GM19035 (cell line): ENCODE data around the gene C16orf95.
A peak's percentile ranks its signal among the peaks of the same experiment; 100 is the strongest.

Experiments
- ATAC-seq: cut with Tn5 transposase; IDR thresholded peaks from one replicate; pipeline ENCODE4 v1.9.1; 2021; ENCODE audit not compliant: unreplicated experiment

The C16orf95 gene

DNA sequence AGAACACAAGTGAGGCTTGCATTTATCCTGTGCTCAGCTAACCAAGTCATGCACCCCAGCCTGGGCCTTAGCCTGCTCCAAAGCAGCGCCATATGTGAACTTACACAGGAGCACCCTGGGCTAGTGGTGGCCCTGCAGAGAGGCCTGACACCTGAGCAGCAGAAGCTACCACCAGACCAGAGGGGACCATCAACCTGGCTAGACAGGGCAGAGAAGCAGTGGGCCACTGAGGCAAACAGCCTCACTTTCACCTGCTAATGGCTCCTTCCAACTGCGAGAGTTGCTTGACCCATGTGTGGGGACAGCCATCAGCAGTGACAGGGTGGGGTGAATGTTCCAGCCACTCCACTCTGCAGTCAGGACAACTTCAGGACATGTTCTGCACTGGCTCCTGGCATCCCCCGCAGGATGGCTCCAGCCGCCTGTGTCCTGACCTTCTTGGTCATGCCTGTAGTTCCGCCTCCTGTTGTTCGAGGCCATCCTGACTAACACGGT lies 2.9 kb upstream of the C16orf95 start:
- ATAC-seq: no peak

DNA sequence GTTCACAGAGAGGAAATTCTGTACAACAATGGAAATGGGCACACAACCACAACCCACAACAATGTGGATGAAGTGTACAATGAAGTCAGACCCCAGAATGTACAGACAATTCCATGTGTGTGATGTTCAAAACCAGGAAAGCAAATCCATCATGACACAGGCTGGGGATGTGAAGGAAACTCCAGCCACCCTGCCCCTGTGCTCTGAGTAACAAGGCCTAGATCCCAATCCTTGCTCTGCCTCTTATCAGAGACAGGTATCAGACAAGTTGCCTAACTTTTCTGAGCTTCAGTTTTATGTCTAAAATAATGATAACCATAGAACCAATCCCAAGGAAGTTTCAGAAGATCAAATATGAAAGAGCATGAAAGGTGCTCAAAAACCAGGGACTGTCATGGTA lies 1.8 kb upstream of the C16orf95 start:
- no peak for ATAC-seq

DNA sequence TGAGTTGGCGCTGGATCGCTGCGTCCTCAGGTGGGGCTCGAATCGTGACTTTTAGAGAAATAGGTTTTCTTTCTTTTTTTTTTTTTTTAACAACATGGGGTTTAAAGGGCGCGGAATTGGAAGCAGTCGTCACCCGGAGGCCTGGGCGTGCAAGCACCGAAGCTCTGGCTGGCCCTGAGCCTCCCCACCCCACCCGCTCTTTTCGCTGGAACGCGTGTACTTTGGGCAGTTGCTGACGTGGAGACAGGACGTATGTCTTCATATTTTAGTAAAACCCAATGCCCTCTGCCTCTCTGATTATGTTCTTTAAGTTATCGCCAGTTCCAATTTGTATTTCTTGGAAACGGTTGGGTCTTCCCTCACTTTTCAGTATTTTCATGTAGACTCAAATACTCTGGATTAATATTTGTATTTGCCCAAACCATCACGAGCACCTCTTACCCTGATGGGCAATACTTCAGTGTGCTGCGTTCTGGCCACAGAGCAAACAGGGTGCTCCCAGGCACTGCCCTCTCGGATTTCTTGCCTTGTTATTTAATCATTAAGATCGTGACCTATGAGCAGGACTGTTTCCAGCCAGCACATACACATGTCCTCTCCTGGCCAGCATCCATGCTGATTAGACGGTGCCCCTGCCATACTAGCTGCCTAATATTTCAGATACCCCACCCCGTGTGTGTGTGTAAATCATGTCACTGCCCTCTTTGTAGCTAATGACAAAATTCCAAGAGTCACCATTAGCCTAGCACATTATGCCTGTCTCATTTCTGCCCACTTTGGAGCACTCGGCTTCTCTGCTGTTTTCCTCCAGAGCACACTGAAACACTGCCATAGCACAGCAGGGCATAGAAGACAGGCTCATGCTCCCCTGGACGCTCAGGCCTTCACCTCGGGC lies 805 bp upstream of the C16orf95 start:
- ATAC-seq: peak; percentile 29

DNA sequence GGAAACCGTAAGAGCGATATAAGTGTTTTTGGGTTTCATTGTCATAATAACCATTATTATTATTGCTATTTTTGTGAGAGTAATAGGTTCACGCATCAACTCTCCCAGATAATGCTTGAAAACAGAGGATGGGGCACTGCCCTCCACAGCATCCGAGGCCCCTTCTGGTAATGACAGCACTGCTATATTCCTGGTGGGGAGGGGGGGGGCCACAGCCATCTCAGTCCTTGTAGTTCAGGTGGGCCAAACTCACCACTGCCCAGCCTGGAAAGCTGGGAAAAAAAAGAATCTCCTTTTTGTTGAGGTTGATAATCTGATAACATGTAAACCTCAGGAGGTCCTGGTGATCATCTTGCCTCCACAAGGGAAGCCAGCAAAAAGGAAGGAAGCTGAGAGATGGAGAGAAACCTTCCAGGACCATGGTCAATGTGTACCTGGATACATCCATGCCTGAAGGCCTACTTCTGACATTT lies 706 bp downstream of the C16orf95 start:
- ATAC-seq: no peak

DNA sequence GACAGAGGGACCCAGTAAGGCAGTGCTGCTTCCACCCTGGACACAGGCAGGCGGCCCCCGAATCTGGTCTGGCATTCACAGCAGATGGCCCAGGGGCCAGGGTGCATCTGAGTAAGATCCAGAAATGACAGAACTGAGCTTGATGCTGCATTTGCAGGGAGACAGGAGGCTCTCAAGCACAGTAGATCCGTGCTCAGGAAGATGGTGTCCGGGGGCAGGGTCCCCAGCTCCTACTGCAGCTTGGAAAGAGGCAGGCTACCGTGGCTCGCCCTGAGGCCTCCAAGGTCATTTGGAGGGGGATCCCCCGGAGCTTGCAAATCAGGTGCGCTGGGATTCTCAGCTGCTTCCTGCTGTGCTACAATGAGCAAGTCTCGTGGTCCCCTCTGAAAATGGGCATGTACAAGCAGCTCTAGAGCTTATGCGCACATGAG lies 2.2 kb downstream of the C16orf95 start:
- no peak for ATAC-seq

DNA sequence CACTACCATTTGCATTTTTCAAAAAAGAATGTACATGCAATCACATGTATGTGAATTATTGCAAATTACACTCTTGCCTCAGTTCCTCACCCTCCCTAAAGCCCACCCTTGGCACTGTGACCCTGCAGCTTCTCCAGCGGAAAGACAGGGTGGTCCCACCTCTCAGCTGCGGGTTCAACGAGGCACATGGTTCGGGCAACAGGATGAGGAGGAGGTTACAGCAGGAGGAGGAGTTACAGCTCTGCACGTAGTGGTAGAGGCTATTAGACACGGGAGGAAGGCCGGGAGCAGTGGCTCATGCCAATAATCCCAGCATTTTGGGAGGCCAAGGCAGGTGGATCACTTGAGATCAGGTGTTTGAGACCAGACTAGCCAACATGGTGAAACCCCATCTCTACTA lies 5.2 kb downstream of the C16orf95 start:
- no peak for ATAC-seq

DNA sequence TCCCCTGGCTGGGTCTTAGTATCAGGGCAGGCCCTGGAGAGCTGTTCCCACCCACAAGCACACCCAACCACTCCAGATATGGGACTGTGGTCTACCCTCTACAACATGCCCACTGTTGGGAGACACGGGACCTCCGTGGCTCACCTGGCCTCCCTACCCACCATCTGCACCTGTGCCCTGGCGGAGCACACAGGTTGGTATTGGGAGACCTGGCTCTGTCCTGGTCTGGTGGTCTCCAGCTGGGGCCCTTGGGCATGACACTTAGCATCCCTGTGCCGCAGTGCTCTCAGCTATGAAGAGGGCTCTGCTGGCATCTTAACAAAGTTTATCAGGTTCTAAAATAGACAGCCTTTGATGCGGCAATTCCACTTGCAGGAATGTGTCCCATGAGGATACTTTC lies 5.8 kb downstream of the C16orf95 start:
- no peak for ATAC-seq

DNA sequence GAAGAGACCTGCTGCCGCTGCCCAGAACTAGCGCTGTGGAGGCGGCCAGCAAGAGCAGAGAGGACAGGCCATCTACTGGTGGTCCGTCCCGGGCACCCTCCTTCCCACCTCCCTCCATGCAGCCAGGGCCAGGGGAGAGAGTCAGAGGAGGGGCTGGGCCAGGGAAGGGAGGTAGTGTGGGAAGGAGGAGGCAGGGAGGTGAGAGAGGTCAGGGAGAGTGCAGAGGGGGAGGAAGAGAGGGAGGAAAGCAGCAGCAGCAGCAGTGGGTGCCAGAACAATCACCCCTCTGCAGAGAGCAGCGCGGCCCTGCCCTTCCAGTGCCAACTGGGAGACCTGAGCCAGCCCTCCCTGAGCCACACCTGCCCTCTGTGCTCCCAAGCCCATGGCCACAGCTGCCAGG lies 6.6 kb downstream of the C16orf95 start:
- no peak for ATAC-seq

DNA sequence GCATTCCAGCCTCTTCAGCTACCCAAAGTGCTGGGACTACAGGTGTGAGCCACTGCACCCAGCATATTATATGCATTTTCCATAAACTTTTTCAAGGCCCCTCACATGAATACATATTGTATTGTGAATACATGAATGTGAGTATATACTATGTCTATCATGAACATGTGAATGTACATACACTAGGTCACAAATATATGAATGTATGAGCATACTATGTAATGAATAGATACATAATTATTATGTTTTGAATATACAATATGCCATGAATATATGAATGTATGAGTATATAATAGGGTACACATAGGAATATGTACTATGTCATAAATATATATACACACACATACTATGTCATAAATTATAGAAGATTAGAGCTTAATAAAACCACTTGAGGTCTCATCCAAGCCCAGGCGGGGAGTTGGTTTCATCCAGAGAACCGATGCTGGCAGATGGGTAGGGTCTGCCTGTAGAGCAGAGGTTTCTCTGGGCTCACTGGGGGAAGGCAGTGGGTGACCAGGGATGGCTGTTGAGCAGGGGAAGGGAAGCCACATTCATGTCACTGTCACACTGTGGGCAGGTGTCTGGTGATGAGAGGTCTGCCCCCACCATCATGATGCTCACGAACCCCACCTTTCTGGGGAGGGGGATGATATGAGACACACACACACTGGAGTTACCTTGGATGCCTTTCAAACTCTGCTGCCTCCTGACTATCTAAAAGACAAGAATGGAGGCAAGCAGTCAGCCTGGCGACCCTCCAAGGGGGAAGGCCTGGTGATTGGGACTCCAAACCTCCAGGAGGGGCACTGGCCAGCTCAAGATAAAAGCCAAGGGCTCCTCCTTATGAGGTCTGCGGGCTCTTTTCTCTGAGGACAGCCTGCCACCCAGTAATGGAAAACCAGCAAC lies 7.3 kb downstream of the C16orf95 start:
- ATAC-seq: no peak

DNA sequence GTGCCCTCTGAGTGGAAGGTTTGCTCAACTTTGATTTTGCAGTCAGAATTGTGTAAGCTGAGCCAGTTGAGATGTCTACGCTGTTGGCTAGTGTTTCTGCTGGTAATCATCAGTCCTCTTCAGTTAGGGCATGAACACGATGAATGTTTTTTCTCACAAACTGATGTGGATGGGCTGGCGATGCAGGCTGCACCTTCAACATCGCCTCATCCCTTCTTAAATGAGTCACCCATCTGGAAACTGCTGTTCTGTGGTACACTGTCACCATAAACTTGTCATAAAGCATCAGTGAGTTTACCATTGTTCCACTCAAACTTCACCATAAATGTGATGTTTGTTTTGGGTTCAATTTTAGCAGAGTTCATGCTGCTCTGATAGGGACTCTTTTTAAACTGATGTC lies 8.4 kb downstream of the C16orf95 start:
- ATAC-seq: no peak

DNA sequence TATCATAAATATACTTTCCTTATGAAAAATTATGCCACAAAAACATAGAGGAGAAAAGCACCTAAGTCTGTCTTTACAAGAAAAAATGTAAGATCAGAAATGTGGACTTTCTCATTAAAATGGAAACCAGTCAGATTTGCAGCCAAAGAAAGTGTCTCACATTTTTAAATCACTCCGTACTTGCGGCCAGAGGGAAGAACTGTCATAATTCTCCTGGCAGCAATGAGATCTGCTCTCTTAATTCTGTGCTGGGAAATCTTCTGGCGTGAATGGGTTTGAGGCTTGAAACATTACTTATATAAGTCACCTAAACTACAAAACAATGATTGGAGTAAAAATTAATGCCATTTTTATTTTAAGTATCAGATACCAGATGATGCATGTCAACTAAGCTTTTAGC lies 10.7 kb downstream of the C16orf95 start:
- no peak for ATAC-seq

DNA sequence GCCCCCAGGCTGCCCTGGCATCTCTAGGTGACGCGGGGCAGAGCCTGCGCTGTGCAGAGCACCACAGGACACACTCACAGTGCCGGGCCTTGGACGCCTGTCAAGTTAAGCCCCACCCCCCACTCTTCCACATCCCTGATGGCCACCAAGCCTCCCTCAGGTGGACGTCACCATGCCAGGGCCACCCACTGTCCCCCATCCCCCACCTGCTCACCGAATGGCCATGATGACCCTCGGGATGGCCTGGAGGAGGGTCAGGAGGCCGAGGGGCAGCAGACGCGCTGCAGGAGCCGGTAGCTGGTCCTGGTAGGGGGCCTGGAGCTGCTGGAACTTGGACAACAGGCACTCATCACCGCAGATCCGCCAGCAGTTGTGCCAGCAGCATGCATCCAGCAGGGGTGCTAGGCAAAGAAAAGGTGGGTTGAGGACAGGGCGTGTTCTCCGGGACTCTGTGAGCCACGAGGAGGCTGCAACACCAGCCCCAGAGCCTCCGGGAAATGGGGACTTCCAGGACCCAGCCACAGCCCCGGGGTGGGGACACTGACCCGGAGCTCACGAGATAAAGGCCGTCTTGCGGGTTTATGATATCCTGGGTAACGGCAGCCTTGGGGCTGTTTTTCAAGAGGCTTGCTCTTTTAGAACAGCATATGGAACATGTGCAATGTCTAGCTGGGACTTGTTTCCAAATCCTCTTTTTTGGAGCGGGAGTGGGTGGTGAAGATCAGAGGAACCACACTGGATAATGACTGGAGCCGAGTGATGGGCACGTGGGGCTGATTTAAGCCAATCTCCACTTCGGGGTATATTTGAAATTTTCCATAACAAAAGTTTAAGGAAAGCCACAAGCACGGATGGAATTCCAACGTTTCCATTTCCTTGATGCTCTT lies 11.4 kb downstream of the C16orf95 start:
- ATAC-seq: no peak

DNA sequence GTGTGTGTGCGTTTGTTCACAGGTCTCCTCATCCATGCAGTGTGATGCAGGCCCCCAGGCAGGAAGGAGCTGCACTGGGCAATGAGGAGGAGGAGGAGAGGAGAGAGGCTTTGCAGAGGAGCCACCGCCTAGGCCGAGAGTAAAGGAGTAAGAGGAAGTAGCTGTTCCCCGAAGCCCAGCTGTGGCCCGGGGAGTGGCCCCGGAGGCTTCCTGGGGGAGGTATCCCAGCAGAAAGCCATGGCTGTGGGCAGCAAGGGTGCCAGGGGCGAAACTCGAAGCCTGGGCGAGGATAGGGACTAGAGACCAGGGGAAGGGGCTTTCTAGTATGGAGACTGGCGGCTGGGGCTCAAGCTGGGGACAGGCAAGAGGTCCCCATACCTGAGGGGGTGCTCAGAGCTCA lies 12.2 kb downstream of the C16orf95 start:
- ATAC-seq: no peak

DNA sequence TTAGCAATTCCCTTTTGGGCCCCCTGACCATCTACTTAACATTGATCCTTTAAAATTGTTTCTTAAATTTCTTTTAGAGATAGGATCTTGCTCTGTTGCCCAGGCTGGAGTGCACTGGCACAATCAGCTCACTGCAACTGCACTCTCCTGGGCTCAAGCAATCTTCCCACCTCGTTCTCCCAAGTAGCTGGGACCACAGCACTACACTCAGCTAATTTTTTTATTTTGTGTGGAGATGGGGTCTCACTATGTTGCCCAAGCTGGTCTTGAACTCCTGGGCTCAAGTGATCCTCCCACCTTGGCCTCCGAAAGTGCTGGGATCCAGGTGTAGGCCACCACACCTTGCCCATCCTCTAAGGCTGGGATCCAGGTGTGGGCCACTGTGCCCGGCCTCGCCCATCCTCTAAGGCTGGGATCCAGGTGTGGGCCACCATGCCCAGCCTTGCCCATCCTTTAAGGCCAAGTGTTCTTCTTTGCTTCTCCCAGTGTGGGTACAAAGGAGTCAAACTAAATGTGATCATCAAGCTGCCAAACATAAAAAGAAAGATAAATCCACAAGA lies 13.2 kb downstream of the C16orf95 start:
- ATAC-seq: no peak

DNA sequence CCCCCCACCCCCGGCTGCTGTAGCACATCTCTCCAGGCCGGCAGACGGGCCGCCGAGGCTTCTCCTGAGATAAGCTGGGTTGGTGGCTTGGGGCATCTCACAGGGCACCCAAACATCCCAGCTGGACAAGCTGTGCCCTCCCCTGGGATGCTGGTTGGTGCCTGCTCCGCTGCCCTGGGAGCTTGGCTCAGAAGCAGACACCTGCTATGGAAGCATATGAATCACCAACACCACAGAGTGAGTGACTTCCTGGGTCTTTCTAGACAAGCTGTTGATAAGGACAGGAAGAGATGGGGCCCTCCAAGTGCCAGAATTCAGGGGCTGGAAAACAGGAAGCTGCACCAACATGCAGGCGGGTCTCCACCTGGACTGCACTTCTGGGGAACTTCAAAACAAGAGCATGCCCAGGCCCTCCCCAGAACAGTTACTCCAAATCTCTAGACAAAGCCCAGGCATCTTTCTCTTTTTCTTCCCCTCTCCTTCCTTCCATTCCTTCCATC lies 13.7 kb downstream of the C16orf95 start:
- no peak for ATAC-seq

DNA sequence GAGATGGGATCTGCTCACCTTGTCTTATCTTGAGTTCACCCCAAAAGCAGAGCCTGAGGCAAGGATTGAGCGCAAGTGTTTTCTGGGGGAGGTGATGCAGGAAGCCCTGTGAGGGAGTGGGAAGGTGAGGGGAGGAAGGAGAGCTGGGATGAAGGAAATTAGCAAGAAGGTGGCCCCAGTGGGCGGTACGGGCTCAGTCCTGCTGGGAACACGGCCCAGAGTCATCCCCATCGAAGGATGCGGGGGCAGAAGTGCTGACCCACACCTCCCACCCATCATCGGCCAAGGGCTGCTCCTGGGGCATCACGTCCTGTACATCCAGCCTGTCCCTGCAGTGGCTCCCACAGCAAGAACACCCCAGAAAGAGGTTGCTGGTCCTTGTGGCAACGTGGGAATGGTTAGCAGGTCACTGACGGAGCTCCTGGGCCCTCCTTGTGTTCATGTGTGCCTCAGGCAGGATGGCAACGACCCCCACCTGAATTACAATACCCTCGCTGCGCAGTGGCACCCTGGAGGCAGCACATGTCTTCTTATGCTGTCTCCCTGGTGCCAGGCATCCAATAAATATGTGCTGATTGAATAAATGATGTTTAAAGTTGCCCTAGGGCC lies 18.2 kb downstream of the C16orf95 start:
- ATAC-seq: no peak

DNA sequence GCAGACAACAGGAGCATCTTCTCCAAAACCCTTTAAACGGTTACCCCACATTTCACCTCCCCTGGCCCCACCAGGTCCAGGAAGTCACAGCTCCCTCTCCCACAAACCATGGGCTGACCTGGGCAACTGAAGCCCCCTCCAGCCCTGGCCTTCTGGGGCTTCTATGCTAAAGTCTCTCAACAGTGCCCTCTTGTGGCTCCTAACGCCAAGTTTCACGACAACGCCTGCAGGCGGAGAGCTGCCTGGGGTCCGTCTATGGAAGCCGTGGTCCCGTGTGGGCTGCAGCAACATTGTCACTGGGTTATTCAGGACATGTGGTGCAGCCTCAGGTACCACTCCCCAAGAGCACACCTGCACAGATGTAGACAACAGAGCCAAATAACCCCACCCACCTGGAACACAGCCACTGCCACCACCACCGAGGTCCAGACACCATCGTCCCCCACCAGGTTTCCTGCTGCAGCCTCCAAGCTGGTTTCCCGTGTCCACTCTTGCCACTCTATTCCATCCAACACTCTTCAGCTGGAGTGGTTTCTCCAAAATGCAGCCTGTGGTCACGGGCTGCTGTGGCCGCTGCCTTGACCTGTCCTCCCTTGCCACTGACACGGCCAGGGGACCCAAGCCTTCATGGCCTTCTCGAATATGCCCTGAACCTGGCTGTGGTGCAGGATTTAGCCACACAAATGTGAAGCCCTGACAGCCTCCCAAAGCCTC lies 19.1 kb downstream of the C16orf95 start:
- no peak for ATAC-seq

DNA sequence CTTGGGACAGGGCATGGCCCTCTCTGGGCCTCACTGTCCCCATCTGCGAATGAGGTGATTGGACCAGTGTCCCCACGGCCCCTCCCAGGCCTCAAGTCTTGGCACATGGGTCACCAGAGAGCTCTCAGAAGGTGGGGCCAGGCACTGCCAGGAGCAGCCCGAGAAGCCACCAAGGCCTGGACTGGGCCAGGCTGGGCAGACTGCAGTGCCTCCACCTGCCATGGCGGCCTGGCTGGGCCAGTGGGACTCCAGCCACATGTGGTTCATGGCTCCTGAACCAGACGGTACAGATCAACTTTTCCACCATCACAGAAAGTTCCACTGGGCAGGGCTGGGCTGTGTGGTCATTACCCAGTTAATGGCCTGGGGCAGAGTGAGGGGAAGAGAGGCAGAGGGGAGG lies 19.8 kb downstream of the C16orf95 start:
- no peak for ATAC-seq
